Cardiac septum (tissue), 1 donor: ENCODE measurements around the gene ZNF512B. TPM values are rescaled to one million over a fixed set of nuclear protein-coding genes. Genes with fewer than 3 reads are reported as not detected.
"Not testable (repeated sequence)": the region's sequence is repeated elsewhere in the genome, so short reads cannot be mapped to it uniquely, and the experiment has no call there.

ENCODE experiments used
- DNase-seq: peaks from one replicate; pipeline ENCODE4 v3.0.0-alpha.2; 2020; ENCODE audit warnings: low spot score
- intact Hi-C: fragments of 100-400 bp; cut with DNase I; formaldehyde crosslinking; loops from one replicate; pipeline ENCODE4 v1.14.0; 2022
- long read RNA-seq: library from polyadenylated mRNA; unstranded; transcript quantifications from one replicate; pipeline ENCODE4 v2.0.0, GENCODE V29; 2021
- total RNA-seq: library from RNA; stranded (reverse); fragmentation: NEBNext Ultra II Directional; extraction: Animal tissue kit (Norgen Biotek cat#: 25700); gene quantifications from one replicate; pipeline ENCODE4 v1.2.1, GENCODE V29; 2021
- donor health status: DM: no; HTN: no; CAD: no.

Gene ZNF512B
- total RNA-seq = 12.8 TPM
- long read RNA-seq, partial matches to known transcripts = 8 of 22 reads
- long read RNA-seq, other reads (novel, unspliced or antisense) = 14 of 22 reads

GRCh38 chr20:63969838-63970713 is at the start of gene ZNF512B:
TSS of gene ZNF512B (minus strand) at chr20:63969930. CDS start at chr20:63967950, 1,980 bp downstream.
- no peak for DNase-seq
- intact Hi-C loops = loop anchor here (10.0 kb wide), 1 partner anchor 185 kb away; no protein-coding TSS in a partner anchor

- no peak for DNase-seq
- intact Hi-C loops = no loop called here
Observed at GRCh38 chr20:64015635-64016034, 45.9 kb upstream of the ZNF512B start.

GRCh38 chr20:64012385-64013154 is 42.8 kb upstream of the ZNF512B start:
- DNase-seq, intact Hi-C loops: not testable (repeated sequence)

- no peak for DNase-seq
- intact Hi-C loops = no loop called here
Observed at GRCh38 chr20:64011366-64011779, 41.6 kb upstream of the ZNF512B start.

GRCh38 chr20:64010711-64011237 is 41.0 kb upstream of the ZNF512B start:
- DNase-seq = no peak
- intact Hi-C loops = no loop called here

- no peak for DNase-seq
- intact Hi-C loops = no loop called here
Observed at GRCh38 chr20:64009811-64010387, 40.2 kb upstream of the ZNF512B start.

GRCh38 chr20:64006902-64007301 is 37.2 kb upstream of the ZNF512B start:
- DNase-seq = no peak
- intact Hi-C loops = no loop called here

- intact Hi-C loops = no loop called here
Observed at GRCh38 chr20:64006490-64006889, 36.8 kb upstream of the ZNF512B start.

GRCh38 chr20:64005394-64005793 is 35.7 kb upstream of the ZNF512B start:
- intact Hi-C loops = no loop called here
- no peak for DNase-seq

More at GRCh38 chr20:64006490-64006889, 36.8 kb upstream of the ZNF512B start:
- DNase-seq = no peak

GRCh38 chr20:64003960-64004725 is 34.4 kb upstream of the ZNF512B start:
- intact Hi-C loops = no loop called here
- DNase-seq = no peak

- DNase-seq = no peak
- intact Hi-C loops = no loop called here
Observed at GRCh38 chr20:64001607-64002011, 31.9 kb upstream of the ZNF512B start.

- intact Hi-C loops = no loop called here
- DNase-seq = no peak
Observed at GRCh38 chr20:64000906-64001305, 31.2 kb upstream of the ZNF512B start.

- intact Hi-C loops = no loop called here
- no peak for DNase-seq
Observed at GRCh38 chr20:63982937-63983336, 13.2 kb upstream of the ZNF512B start.

GRCh38 chr20:63980806-63981728 is 11.3 kb upstream of the ZNF512B start, which contains the start of gene PRPF6:
TSS of gene PRPF6 (plus strand) at chr20:63981132. CDS start at chr20:63981246, 114 bp downstream.
- intact Hi-C loops = loop anchor here (2.0 kb wide), 1 partner anchor 82 kb away; the partner anchor contains the start of gene TCEA2

GRCh38 chr20:63980317-63980805 is 10.6 kb upstream of the ZNF512B start:
- intact Hi-C loops = loop anchor here (2.0 kb wide), 1 partner anchor 82 kb away; the partner anchor contains the start of gene TCEA2
- no peak for DNase-seq

More at GRCh38 chr20:63980806-63981728, 11.3 kb upstream of the ZNF512B start, which contains the start of gene PRPF6:
- peak; percentile 97 for DNase-seq

- DNase-seq = no peak
- intact Hi-C loops = loop anchor here (2.0 to 10.0 kb wide), 2 partner anchors 83 to 195 kb away; partner anchors contain the start of gene TCEA2
Observed at GRCh38 chr20:63979557-63980316, 10.0 kb upstream of the ZNF512B start, which contains the start of gene SAMD10. TSS of gene SAMD10 (minus strand) at chr20:63979642. CDS start at chr20:63979467, 175 bp downstream.

GRCh38 chr20:63979229-63979556 is 9.5 kb upstream of the ZNF512B start:
- no peak for DNase-seq
- intact Hi-C loops = loop anchor here (10.0 kb wide), 1 partner anchor 194 kb away; no protein-coding TSS in a partner anchor
